Measurements from ENCODE around the gene NHEJ1. TPM values are rescaled to one million over a fixed set of nuclear protein-coding genes. Genes with fewer than 3 reads are reported as not detected.
A peak's percentile ranks its signal among the peaks of the same experiment; 100 is the strongest.

Gene NHEJ1
- total RNA-seq, 1 experiment from 2014 or later: 20.8 TPM

DNA sequence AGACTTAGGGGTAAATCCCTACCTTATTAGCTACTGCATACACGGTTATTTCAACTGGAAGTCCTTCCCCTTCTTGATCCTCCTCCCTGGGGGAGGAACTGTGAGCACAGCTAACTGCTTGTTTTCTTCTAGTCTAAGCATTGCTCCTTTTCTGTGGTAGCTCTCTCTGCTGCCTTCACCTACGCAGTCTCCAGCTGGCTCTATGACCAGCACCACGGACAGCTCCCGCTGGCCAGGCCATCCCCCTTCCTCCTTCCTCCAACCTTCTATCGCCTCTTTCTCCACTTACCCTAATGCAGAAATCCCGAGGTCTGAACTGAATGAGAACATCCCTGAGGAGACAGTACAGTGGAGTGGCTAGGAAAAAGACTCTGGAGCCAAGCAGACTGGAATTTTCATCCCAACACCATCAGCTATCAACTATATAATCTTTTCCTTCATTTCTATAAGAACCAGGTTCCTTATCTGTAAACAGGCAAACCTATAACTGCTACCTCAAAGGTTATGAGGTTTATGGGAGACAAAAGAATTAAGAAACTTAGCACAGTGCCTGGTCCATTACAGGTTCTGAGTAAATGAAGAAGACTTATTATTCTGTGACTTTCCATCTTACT lies 114.6 kb downstream of the NHEJ1 start:
- Histone ChIP-seq H3K23ac (ENCODE audit: insufficient read length, low read depth, low read length) (no peak overlapping the region), H4K5ac (ENCODE audit: insufficient read length, low read depth, low read length) (no peak overlapping the region), H4K20me1 (ENCODE audit: control insufficient read depth, insufficient read depth, insufficient read length) (no peaks in the 10 kb centered on the region), H3K79me2 (ENCODE audit: insufficient read depth, low read length) (no peaks in the 10 kb centered on the region), H4K91ac (ENCODE audit: insufficient read length, low read depth, low read length) (no peak overlapping the region), H3K23me2 (ENCODE audit: insufficient read length, low read depth, low read length, poor library complexity, severe bottlenecking) (peaks cover 3% of the 10 kb centered on the region), H3K14ac (ENCODE audit: insufficient read depth, low read length) (no peak overlapping the region), H2BK120ac (ENCODE audit: low read depth, low read length, poor library complexity, severe bottlenecking) (no peak overlapping the region), H3K9me3 (ENCODE audit: control insufficient read depth, low read depth, low read length) (no peaks in the 10 kb centered on the region), H3K4ac (ENCODE audit: low read depth, low read length) (no peak overlapping the region), H3K4me2 (ENCODE audit: insufficient read depth, insufficient read length, low read length) (no peak overlapping the region), H2BK20ac (ENCODE audit: low read depth, low read length, poor library complexity, severe bottlenecking) (no peak overlapping the region), H3K18ac (ENCODE audit: insufficient read length, low read depth, low read length) (no peak overlapping the region), H3T11ph (ENCODE audit: low read length) (no peak overlapping the region), H2BK12ac (ENCODE audit: insufficient read length, low read depth, low read length) (no peak overlapping the region), H3K4me1 (ENCODE audit: insufficient read depth, low read length) (peaks cover 3% of the 10 kb centered on the region; the same call in 1 of the 2 replicates), H4K8ac (replicated peaks; ENCODE audit: insufficient read length, low read depth, low read length) (no peak overlapping the region), H2AK5ac (ENCODE audit: insufficient read length, low read length) (no peak overlapping the region), H2BK15ac (ENCODE audit: low read depth, low read length) (no peak overlapping the region), H3K9ac (ENCODE audit: extremely low read depth, insufficient read length, low read length) (no peak overlapping the region), H2AFZ (ENCODE audit: low read length) (no peak overlapping the region), H3K56ac (ENCODE audit: insufficient read length, low read depth, low read length) (no peak overlapping the region), H3K27ac (ENCODE audit: insufficient read length, low read depth, low read length) (no peak overlapping the region), H3K27me3 (ENCODE audit: insufficient read depth, low read length) (no peaks in the 10 kb centered on the region; the same call in 1 of the 2 replicates), H3K79me1 (ENCODE audit: insufficient read depth, low read depth, low read length, poor library complexity, severe bottlenecking) (no peaks in the 10 kb centered on the region), H2BK5ac (ENCODE audit: insufficient read length, low read length) (no peak overlapping the region)
- DNase-seq: peak; percentile 63
- no peaks in the 10 kb centered on the region for H3K36me3 Mint-ChIP-seq (ENCODE audit: insufficient read depth in 1 of 3, low read depth in 3 of 3)
- peaks cover 78% of the 10 kb centered on the region for H3K27me3 Mint-ChIP-seq (ENCODE audit: low read depth)
- H3K27ac Mint-ChIP-seq: no peak overlapping the region
- WGBS (ENCODE audit: extremely low coverage, insufficient read length, low lambda C conversion rate): no CpG with 5 or more reads among the region's 6 CpGs
- TF ChIP-seq, protein P1, sequence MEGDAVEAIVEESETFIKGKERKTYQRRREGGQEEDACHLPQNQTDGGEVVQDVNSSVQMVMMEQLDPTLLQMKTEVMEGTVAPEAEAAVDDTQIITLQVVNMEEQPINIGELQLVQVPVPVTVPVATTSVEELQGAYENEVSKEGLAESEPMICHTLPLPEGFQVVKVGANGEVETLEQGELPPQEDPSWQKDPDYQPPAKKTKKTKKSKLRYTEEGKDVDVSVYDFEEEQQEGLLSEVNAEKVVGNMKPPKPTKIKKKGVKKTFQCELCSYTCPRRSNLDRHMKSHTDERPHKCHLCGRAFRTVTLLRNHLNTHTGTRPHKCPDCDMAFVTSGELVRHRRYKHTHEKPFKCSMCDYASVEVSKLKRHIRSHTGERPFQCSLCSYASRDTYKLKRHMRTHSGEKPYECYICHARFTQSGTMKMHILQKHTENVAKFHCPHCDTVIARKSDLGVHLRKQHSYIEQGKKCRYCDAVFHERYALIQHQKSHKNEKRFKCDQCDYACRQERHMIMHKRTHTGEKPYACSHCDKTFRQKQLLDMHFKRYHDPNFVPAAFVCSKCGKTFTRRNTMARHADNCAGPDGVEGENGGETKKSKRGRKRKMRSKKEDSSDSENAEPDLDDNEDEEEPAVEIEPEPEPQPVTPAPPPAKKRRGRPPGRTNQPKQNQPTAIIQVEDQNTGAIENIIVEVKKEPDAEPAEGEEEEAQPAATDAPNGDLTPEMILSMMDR (conservative IDR thresholded peaks at IDR 0.05): no peak
- no peak overlapping the region for H3K4me3 Mint-ChIP-seq
- H3K9me3 Mint-ChIP-seq: no peaks in the 10 kb centered on the region
- H3K4me1 Mint-ChIP-seq: peaks cover 13 to 16% of the 10 kb centered on the region in 2 experiments

Measured in H9 (cell line).